ENCODE results near the gene SUMO2.

DNA sequence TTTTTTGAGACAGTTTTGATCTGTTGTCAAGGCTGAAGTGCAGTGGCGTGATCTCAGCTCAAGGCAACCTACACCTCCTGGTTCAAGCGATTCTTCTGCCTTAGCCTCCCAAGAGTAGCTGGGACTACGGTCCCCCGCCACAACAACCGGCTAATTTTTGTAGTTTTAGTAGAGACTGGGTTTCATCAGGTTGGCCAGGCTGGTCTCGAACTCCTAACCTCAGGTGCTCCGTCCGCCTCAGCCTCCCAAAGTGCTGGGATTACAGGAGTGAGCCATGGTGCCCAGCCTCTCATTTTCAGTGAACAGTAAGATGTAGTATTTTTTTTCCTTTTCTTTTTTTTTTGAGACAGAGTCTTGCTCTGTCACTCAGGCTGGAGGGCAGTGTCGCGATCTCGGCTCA is 7.8 kb downstream of the SUMO2 start:
- TF ChIP-seq, protein P1, sequence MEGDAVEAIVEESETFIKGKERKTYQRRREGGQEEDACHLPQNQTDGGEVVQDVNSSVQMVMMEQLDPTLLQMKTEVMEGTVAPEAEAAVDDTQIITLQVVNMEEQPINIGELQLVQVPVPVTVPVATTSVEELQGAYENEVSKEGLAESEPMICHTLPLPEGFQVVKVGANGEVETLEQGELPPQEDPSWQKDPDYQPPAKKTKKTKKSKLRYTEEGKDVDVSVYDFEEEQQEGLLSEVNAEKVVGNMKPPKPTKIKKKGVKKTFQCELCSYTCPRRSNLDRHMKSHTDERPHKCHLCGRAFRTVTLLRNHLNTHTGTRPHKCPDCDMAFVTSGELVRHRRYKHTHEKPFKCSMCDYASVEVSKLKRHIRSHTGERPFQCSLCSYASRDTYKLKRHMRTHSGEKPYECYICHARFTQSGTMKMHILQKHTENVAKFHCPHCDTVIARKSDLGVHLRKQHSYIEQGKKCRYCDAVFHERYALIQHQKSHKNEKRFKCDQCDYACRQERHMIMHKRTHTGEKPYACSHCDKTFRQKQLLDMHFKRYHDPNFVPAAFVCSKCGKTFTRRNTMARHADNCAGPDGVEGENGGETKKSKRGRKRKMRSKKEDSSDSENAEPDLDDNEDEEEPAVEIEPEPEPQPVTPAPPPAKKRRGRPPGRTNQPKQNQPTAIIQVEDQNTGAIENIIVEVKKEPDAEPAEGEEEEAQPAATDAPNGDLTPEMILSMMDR (IDR thresholded peaks at IDR 0.05; ENCODE audit: low read length), result no peak
- TF ChIP-seq EZH2 (IDR thresholded peaks at IDR 0.05; ENCODE audit: borderline replicate concordance, low read length), result no peak

Data from OCI-LY1 (cell line).